H9 (cell line): ENCODE results near the gene IL25. TPM values are rescaled to one million over a fixed set of nuclear protein-coding genes. Genes with fewer than 3 reads are reported as not detected.
A peak's percentile ranks its signal among the peaks of the same experiment; 100 is the strongest.

Source experiments
- DNase-seq: peaks from one replicate; pipeline ENCODE4 v3.0.0-alpha.2; 2017
- H2AFZ ChIP-seq: one replicate; pipeline ENCODE4 v1.6.1; 2013; ENCODE audit warnings: mild to moderate bottlenecking, low read length, control low read depth, moderate library complexity
- H2AK5ac ChIP-seq: 2 replicates; pipeline ENCODE4 v1.6.1; 2013; ENCODE audit warnings: low read length, control low read depth, mixed read lengths; ENCODE audit not compliant: insufficient read length
- H2BK120ac ChIP-seq: one replicate; pipeline ENCODE4 v1.6.1; 2013; ENCODE audit warnings: low read depth, mild to moderate bottlenecking, low read length, control low read depth, inconsistent platforms; ENCODE audit not compliant: poor library complexity, severe bottlenecking
- H2BK12ac ChIP-seq: 2 replicates; pipeline ENCODE4 v1.6.1; 2013; ENCODE audit warnings: low read length, control low read depth, mixed read lengths, low read depth; ENCODE audit not compliant: insufficient read length
- H2BK15ac ChIP-seq: 2 replicates; pipeline ENCODE4 v1.6.1; 2013; ENCODE audit warnings: low read depth, low read length, control low read depth
- H2BK20ac ChIP-seq: one replicate; pipeline ENCODE4 v1.6.1; 2013; ENCODE audit warnings: low read depth, mild to moderate bottlenecking, low read length, control low read depth, inconsistent platforms; ENCODE audit not compliant: poor library complexity, severe bottlenecking
- H2BK5ac ChIP-seq: 2 replicates; pipeline ENCODE4 v1.6.1; 2013; ENCODE audit warnings: low read length, control low read depth, mixed read lengths; ENCODE audit not compliant: insufficient read length
- H3K14ac ChIP-seq: 2 replicates; pipeline ENCODE4 v1.6.1; 2013; ENCODE audit warnings: low read length, control low read depth; ENCODE audit not compliant: insufficient read depth
- H3K18ac ChIP-seq: 2 replicates; pipeline ENCODE4 v1.6.1; 2013; ENCODE audit warnings: low read depth, mild to moderate bottlenecking, mixed read lengths, low read length, control low read depth; ENCODE audit not compliant: insufficient read length
- H3K23ac ChIP-seq: 2 replicates; pipeline ENCODE4 v1.6.1; 2013; ENCODE audit warnings: low read length, control low read depth, mixed read lengths, low read depth; ENCODE audit not compliant: insufficient read length
- H3K23me2 ChIP-seq: 2 replicates; pipeline ENCODE4 v1.6.1; 2013; ENCODE audit warnings: low read depth, mild to moderate bottlenecking, mixed read lengths, low read length, control low read depth; ENCODE audit not compliant: insufficient read length, poor library complexity, severe bottlenecking
- H3K27ac ChIP-seq: 2 replicates; pipeline ENCODE4 v1.5.1; 2013; ENCODE audit warnings: low read length, control low read depth, mixed read lengths, low read depth; ENCODE audit not compliant: insufficient read length
- H3K27me3 ChIP-seq: 2 replicates; pipeline ENCODE4 v1.6.1; 2013; ENCODE audit warnings: low read length, control low read depth, inconsistent platforms; ENCODE audit not compliant: insufficient read depth
- H3K4ac ChIP-seq: 2 replicates; pipeline ENCODE4 v1.6.1; 2013; ENCODE audit warnings: low read depth, mild to moderate bottlenecking, control low read depth, inconsistent platforms, low read length, moderate library complexity
- H3K4me1 ChIP-seq: 2 replicates; pipeline ENCODE4 v1.6.1; 2013; ENCODE audit warnings: low read length, control low read depth, inconsistent platforms; ENCODE audit not compliant: insufficient read depth
- H3K4me2 ChIP-seq: 2 replicates; pipeline ENCODE4 v1.6.1; 2013; ENCODE audit warnings: low read length, control low read depth, mixed read lengths; ENCODE audit not compliant: insufficient read length, insufficient read depth
- H3K56ac ChIP-seq: 2 replicates; pipeline ENCODE4 v1.6.1; 2013; ENCODE audit warnings: low read depth, mild to moderate bottlenecking, mixed read lengths, low read length, control low read depth; ENCODE audit not compliant: insufficient read length
- H3K79me1 ChIP-seq: 2 replicates; pipeline ENCODE4 v1.6.1; 2013; ENCODE audit warnings: low read depth, mild to moderate bottlenecking, moderate library complexity, low read length, control low read depth, inconsistent platforms; ENCODE audit not compliant: insufficient read depth, poor library complexity, severe bottlenecking
- H3K79me2 ChIP-seq: 2 replicates; pipeline ENCODE4 v1.6.1; 2013; ENCODE audit warnings: low read length, control low read depth, inconsistent platforms; ENCODE audit not compliant: insufficient read depth
- H3K9ac ChIP-seq: 2 replicates; pipeline ENCODE4 v1.6.1; 2013; ENCODE audit warnings: low read length, control low read depth, mixed read lengths; ENCODE audit not compliant: insufficient read length; ENCODE audit errors: extremely low read depth
- H3K9me3 ChIP-seq: one replicate; pipeline ENCODE4 v1.6.1; 2013; ENCODE audit warnings: low read depth, low read length, inconsistent platforms; ENCODE audit not compliant: control insufficient read depth
- H3T11ph ChIP-seq: one replicate; pipeline ENCODE4 v1.6.1; 2013; ENCODE audit warnings: mild to moderate bottlenecking, low read length, control low read depth, inconsistent platforms
- H4K20me1 ChIP-seq: one replicate; pipeline ENCODE4 v1.6.1; 2013; ENCODE audit not compliant: control insufficient read depth, insufficient read length, insufficient read depth
- H4K5ac ChIP-seq: 2 replicates; pipeline ENCODE4 v1.6.1; 2013; ENCODE audit warnings: low read depth, mild to moderate bottlenecking, mixed read lengths, low read length, control low read depth; ENCODE audit not compliant: insufficient read length
- H4K8ac ChIP-seq: replicated peaks from 2 replicates; pipeline ENCODE4 v1.6.1; 2013; ENCODE audit warnings: low read length, control low read depth, mixed read lengths, low read depth; ENCODE audit not compliant: insufficient read length
- H4K91ac ChIP-seq: 2 replicates; pipeline ENCODE4 v1.6.1; 2013; ENCODE audit warnings: low read depth, mild to moderate bottlenecking, moderate library complexity, mixed read lengths, low read length, control low read depth; ENCODE audit not compliant: insufficient read length
- H3K27ac Mint-ChIP-seq, 3 experiments: 2 replicates in 2 of 3; 3 replicates in 1 of 3; pipeline ENCODE4 v1.8.0; 2020 to 2021; ENCODE audit warnings: mixed read lengths in 3 of 3, mild to moderate bottlenecking in 1 of 3, moderate library complexity in 1 of 3
- H3K27me3 Mint-ChIP-seq: 2 replicates; pipeline ENCODE4 v1.8.0; 2021; ENCODE audit warnings: low read depth, mild to moderate bottlenecking, moderate library complexity, mixed read lengths
- H3K36me3 Mint-ChIP-seq, 3 experiments: 2 replicates in 2 of 3; 3 replicates in 1 of 3; pipeline ENCODE4 v1.8.0; 2020 to 2021; ENCODE audit warnings: low read depth in 3 of 3, mixed read lengths in 3 of 3; ENCODE audit not compliant: insufficient read depth in 1 of 3
- H3K4me1 Mint-ChIP-seq, 2 experiments: 2 replicates each; pipeline ENCODE4 v1.8.0; 2020; ENCODE audit warnings: mixed read lengths in 2 of 2
- H3K4me3 Mint-ChIP-seq, 2 experiments: 2 replicates in 1 of 2; 3 replicates in 1 of 2; pipeline ENCODE4 v1.8.0; 2020 to 2021; ENCODE audit warnings: mild to moderate bottlenecking in 2 of 2, mixed read lengths in 2 of 2, moderate library complexity in 1 of 2
- H3K9me3 Mint-ChIP-seq, 2 experiments: 2 replicates in 1 of 2; 3 replicates in 1 of 2; pipeline ENCODE4 v1.8.0; 2020; ENCODE audit warnings: mild to moderate bottlenecking in 2 of 2, mixed read lengths in 2 of 2, moderate library complexity in 1 of 2
- CTCF ChIP-seq: fragments of 200-600 bp; sonication (generic); conservative IDR thresholded peaks from 3 replicates; pipeline ENCODE4 v1.8.0; 2021; ENCODE audit warnings: antibody characterized with exemption, mild to moderate bottlenecking
- whole genome bisulfite sequencing: extraction: QIAGEN DNeasy Blood & Tissue Kit; methylation state at CpG from one replicate; pipeline ENCODE4 v1.1.7; 2013; ENCODE audit warnings: missing lambda C conversion rate, low lambda C conversion rate, mixed read lengths; ENCODE audit not compliant: insufficient read length; ENCODE audit errors: extremely low coverage; 5-methylcytosine and 5-hydroxymethylcytosine counted together
- total RNA-seq: library from RNA; stranded (reverse); gene quantifications from 2 replicates; pipeline ENCODE4 v1.2.1, GENCODE V29; 2021

IL25 gene
- total RNA-seq, 1 experiment from 2014 or later: not detected

DNA sequence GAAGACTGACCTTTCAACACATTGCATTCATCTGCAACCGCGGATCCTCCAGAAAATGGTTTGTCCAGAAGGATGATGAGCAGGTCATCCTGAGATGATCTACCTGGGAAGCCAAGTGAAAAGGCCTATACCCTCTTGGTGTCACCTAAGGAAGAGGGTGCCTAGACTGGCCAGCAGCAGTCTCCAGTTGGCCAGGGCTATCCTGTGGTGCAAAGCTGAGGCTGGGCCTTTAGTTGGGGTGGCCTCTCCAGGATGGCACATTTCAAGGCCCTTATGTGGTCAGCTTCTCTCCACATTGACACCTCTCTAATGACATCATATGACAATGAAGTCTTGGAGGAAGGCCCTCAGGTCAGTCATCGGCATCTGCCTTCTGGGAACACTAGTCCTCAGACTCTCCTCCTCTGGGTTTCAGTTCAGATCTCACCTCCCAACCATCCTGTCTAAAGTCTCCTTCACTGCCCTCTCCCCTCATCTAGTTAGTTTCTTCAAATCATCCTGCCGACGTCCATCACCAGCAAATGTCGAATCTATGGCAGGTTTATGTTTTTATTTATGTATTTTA, 16.7 kb upstream of the IL25 start:
- peaks cover 18 to 39% (median 34%) of the 10 kb centered on the region in 3 experiments for H3K36me3 Mint-ChIP-seq
- Histone ChIP-seq H3K4me1 (0 out of 2 replicates have a peak, but pooled peaks cover 2% of the 10 kb centered on the region), H3K4me2 (no peak overlapping the region), H3K4ac (no peak overlapping the region), H2BK20ac (no peak overlapping the region), H2AK5ac (no peak overlapping the region), H3K56ac (no peak overlapping the region), H2BK12ac (no peak overlapping the region), H3T11ph (no peak overlapping the region), H3K27me3 (no peaks in the 10 kb centered on the region; the same call in 1 of the 2 replicates), H3K18ac (no peak overlapping the region), H3K79me1 (no peaks in the 10 kb centered on the region), H2AFZ (no peak overlapping the region), H3K27ac (no peak overlapping the region), H4K20me1 (no peaks in the 10 kb centered on the region), H3K9ac (no peak overlapping the region), H2BK5ac (no peak overlapping the region), H3K9me3 (no peaks in the 10 kb centered on the region), H2BK120ac (no peak overlapping the region), H3K23me2 (peaks cover 5% of the 10 kb centered on the region), H4K5ac (no peak overlapping the region), H3K14ac (no peak overlapping the region), H4K8ac (no peak overlapping the region), H3K23ac (no peak overlapping the region), H3K79me2 (no peaks in the 10 kb centered on the region), H2BK15ac (no peak overlapping the region), H4K91ac (no peak overlapping the region)
- peaks cover 31% of the 10 kb centered on the region for H3K27me3 Mint-ChIP-seq
- DNase-seq: no peak
- H3K4me3 Mint-ChIP-seq: no peak overlapping the region; a peak in 1 of 5 replicates
- no CpG with 5 or more reads among the region's 6 CpGs for WGBS
- H3K27ac Mint-ChIP-seq: peak overlapping the region in 1 of 3 experiments; percentile 5; a peak in 1 of 7 replicates
- H3K9me3 Mint-ChIP-seq: no peaks in the 10 kb centered on the region; a peak in 2 of 5 replicates
- peaks cover 14 to 16% of the 10 kb centered on the region in 2 experiments for H3K4me1 Mint-ChIP-seq
- TF ChIP-seq CTCF: no peak
